ENCODE measurements around the gene ISM1. TPM values are rescaled to one million over a fixed set of nuclear protein-coding genes. Genes with fewer than 3 reads are reported as not detected.

ISM1 gene
- total RNA-seq, 2 donors from 2014 or later: 0.24 to 1.1 TPM

- Mint-ChIP-seq H3K27ac (no peak overlapping the region), H3K27me3 (ENCODE audit: insufficient read depth) (no peaks in the 10 kb centered on the region), H3K36me3 (ENCODE audit: low read depth) (peaks cover 2% of the 10 kb centered on the region), H3K4me3 (no peak overlapping the region), H3K9me3 (no peaks in the 10 kb centered on the region), H3K4me1 (peaks cover 3% of the 10 kb centered on the region)
- WGBS, 2 experiments (ENCODE audit: insufficient coverage in 1 of 2, insufficient read length in 1 of 2): 90 to 96% methylated on average over 5 to 7 of the region's 7 CpGs
- Histone ChIP-seq H3K36me3 (ENCODE audit: control insufficient read depth, insufficient read depth, low read length) (no peaks in the 10 kb centered on the region), H3K9me3 (ENCODE audit: control insufficient read depth, low read length) (no peaks in the 10 kb centered on the region), H3K9ac (ENCODE audit: extremely low read depth, low read length, poor library complexity, severe bottlenecking) (no peak overlapping the region), H3K27me3 (ENCODE audit: control insufficient read depth, insufficient read depth, low read length, poor library complexity, severe bottlenecking) (no peaks in the 10 kb centered on the region), H3K4me3 (ENCODE audit: low read length) (no peak overlapping the region), H3K27ac (ENCODE audit: low read depth, low read length) (no peak overlapping the region), H3K4me1 (ENCODE audit: control insufficient read depth, insufficient read depth, low read length) (no peaks in the 10 kb centered on the region)
- DNase-seq: no peak
- TF ChIP-seq, protein P1, sequence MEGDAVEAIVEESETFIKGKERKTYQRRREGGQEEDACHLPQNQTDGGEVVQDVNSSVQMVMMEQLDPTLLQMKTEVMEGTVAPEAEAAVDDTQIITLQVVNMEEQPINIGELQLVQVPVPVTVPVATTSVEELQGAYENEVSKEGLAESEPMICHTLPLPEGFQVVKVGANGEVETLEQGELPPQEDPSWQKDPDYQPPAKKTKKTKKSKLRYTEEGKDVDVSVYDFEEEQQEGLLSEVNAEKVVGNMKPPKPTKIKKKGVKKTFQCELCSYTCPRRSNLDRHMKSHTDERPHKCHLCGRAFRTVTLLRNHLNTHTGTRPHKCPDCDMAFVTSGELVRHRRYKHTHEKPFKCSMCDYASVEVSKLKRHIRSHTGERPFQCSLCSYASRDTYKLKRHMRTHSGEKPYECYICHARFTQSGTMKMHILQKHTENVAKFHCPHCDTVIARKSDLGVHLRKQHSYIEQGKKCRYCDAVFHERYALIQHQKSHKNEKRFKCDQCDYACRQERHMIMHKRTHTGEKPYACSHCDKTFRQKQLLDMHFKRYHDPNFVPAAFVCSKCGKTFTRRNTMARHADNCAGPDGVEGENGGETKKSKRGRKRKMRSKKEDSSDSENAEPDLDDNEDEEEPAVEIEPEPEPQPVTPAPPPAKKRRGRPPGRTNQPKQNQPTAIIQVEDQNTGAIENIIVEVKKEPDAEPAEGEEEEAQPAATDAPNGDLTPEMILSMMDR (conservative IDR thresholded peaks at IDR 0.05): no peak
These were observed 65.5 kb downstream of the ISM1 start for GRCh38 chr20:13286607-13287006.

DNA sequence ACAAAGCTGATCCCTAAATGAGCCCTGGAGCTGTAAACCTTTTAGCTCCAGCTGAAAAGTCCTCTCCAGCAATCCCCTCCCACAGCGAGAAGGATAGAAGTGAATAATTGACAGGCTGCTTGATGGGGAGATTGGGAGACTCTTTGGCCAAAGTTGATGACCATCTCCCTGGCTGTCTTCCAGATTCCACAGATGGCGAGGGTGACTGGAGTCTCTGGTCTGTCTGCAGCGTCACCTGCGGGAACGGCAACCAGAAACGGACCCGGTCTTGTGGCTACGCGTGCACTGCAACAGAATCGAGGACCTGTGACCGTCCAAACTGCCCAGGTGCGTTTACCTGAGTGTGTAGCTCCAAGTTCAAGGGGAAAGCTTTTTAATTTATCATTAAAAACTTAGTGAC, 67.3 kb downstream of the ISM1 start:
- no peak overlapping the region for H3K4me3 ChIP-seq (ENCODE audit: low read length)
- no peaks in the 10 kb centered on the region for H3K4me1 ChIP-seq (ENCODE audit: control insufficient read depth, insufficient read depth, low read length)
- TF ChIP-seq, protein P1 (conservative IDR thresholded peaks at IDR 0.05): no peak
- no peak overlapping the region for H3K27ac ChIP-seq (ENCODE audit: low read depth, low read length)
- no peak for DNase-seq
- no peaks in the 10 kb centered on the region for H3K36me3 ChIP-seq (ENCODE audit: control insufficient read depth, insufficient read depth, low read length)
- no peak overlapping the region for H3K27ac Mint-ChIP-seq
- no peak overlapping the region for H3K9ac ChIP-seq (ENCODE audit: extremely low read depth, low read length, poor library complexity, severe bottlenecking)
- WGBS, 2 experiments (ENCODE audit: insufficient coverage in 1 of 2, insufficient read length in 1 of 2): 95 to 96% methylated on average over 11 to 12 of the region's 12 CpGs
- H3K9me3 ChIP-seq (ENCODE audit: control insufficient read depth, low read length): no peaks in the 10 kb centered on the region
- peaks cover 2% of the 10 kb centered on the region for H3K36me3 Mint-ChIP-seq (ENCODE audit: low read depth)
- no peak overlapping the region for H3K4me3 Mint-ChIP-seq
- H3K4me1 Mint-ChIP-seq: peaks cover 3% of the 10 kb centered on the region
- H3K27me3 ChIP-seq (ENCODE audit: control insufficient read depth, insufficient read depth, low read length, poor library complexity, severe bottlenecking): no peaks in the 10 kb centered on the region
- H3K27me3 Mint-ChIP-seq (ENCODE audit: insufficient read depth): no peaks in the 10 kb centered on the region
- H3K9me3 Mint-ChIP-seq: no peaks in the 10 kb centered on the region

- no peak overlapping the region for H3K4me3 Mint-ChIP-seq
- 93 to 97% methylated on average over 6 of the region's 6 CpGs for WGBS, 2 experiments (ENCODE audit: insufficient coverage in 1 of 2, insufficient read length in 1 of 2)
- H3K9me3 ChIP-seq (ENCODE audit: control insufficient read depth, low read length): no peaks in the 10 kb centered on the region
- H3K27ac ChIP-seq (ENCODE audit: low read depth, low read length): no peak overlapping the region
- H3K9ac ChIP-seq (ENCODE audit: extremely low read depth, low read length, poor library complexity, severe bottlenecking): no peak overlapping the region
- H3K36me3 Mint-ChIP-seq (ENCODE audit: low read depth): peaks cover 2% of the 10 kb centered on the region
- no peak overlapping the region for H3K27ac Mint-ChIP-seq
- H3K4me3 ChIP-seq (ENCODE audit: low read length): no peak overlapping the region
- no peaks in the 10 kb centered on the region for H3K4me1 ChIP-seq (ENCODE audit: control insufficient read depth, insufficient read depth, low read length)
- peaks cover 3% of the 10 kb centered on the region for H3K4me1 Mint-ChIP-seq
- no peaks in the 10 kb centered on the region for H3K27me3 ChIP-seq (ENCODE audit: control insufficient read depth, insufficient read depth, low read length, poor library complexity, severe bottlenecking)
- TF ChIP-seq, protein P1 (conservative IDR thresholded peaks at IDR 0.05): no peak
- H3K9me3 Mint-ChIP-seq: no peaks in the 10 kb centered on the region
- H3K36me3 ChIP-seq (ENCODE audit: control insufficient read depth, insufficient read depth, low read length): no peaks in the 10 kb centered on the region
- DNase-seq: no peak
- H3K27me3 Mint-ChIP-seq (ENCODE audit: insufficient read depth): no peaks in the 10 kb centered on the region
These were observed 68.0 kb downstream of the ISM1 start for GRCh38 chr20:13289031-13289430.
